ENCODE data around the gene MTNR1B. TPM values are rescaled to one million over a fixed set of nuclear protein-coding genes. Genes with fewer than 3 reads are reported as not detected.

The MTNR1B gene
- total and polyA plus RNA-seq, 2 donors (not counting 1 experiment from before 2014, with no cell fraction given): not detected

GRCh38 chr11:92977401-92977800 lies 8.0 kb downstream of the MTNR1B start:
- no peak overlapping the region for H3K4me3 ChIP-seq (ENCODE audit: control extremely low read depth in 1 of 5, extremely low read depth in 1 of 5, insufficient read depth in 1 of 5, low read depth in 2 of 5, low read length in 4 of 5)
- DNase-seq (no peak), ATAC-seq (ENCODE audit: low read depth) (no peak)
- Mint-ChIP-seq H3K4me3 (no peak overlapping the region), H3K9me3 (ENCODE audit: insufficient read depth) (no peaks in the 10 kb centered on the region), H3K4me1 (no peaks in the 10 kb centered on the region), H3K27ac (no peak overlapping the region), H3K27me3 (peaks cover 15% of the 10 kb centered on the region)
- no peaks in the 10 kb centered on the region for H3K79me2 ChIP-seq (ENCODE audit: control insufficient read depth, insufficient read depth, low read length)
- CTCF ChIA-PET: no interaction called here
- intact Hi-C loops (cut with micrococcal nuclease): no loop called here
- no peaks in the 10 kb centered on the region for H4K20me1 ChIP-seq (ENCODE audit: control insufficient read depth, insufficient read depth, low read length, poor library complexity, severe bottlenecking)
- POLR2A ChIA-PET: no interaction called here
- peaks cover 0 to 9% (median 0%) of the 10 kb centered on the region in 3 donors for H3K9me3 ChIP-seq (ENCODE audit: control extremely low read depth in 1 of 3, control insufficient read depth in 2 of 3, insufficient read depth in 1 of 3, low read length in 2 of 3)
- H3K4me1 ChIP-seq (ENCODE audit: control insufficient read depth in 2 of 2, insufficient read depth in 2 of 2, low read length in 2 of 2): no peaks in the 10 kb centered on the region
- WGBS (ENCODE audit: insufficient coverage): 43% methylated on average over 1 of the region's 2 CpGs
- no peak overlapping the region for H2AFZ ChIP-seq (ENCODE audit: insufficient read depth, low read depth, low read length, poor library complexity, severe bottlenecking)
- TF ChIP-seq EZH2 (IDR thresholded peaks at IDR 0.05; ENCODE audit: borderline replicate concordance, insufficient read depth, low read depth, low read length, poor library complexity, severe bottlenecking): no peak
- no peak for TF ChIP-seq CTCF (IDR thresholded peaks at IDR 0.05)
- H3K27ac ChIP-seq (ENCODE audit: low read length in 2 of 2): no peak overlapping the region
- no peak overlapping the region for H3K9ac ChIP-seq (ENCODE audit: low read length)
- no peaks in the 10 kb centered on the region for H3K36me3 ChIP-seq (replicated peaks in 1 of 2; ENCODE audit: control extremely low read depth in 1 of 2, control insufficient read depth in 1 of 2, extremely low read depth in 1 of 2, insufficient read depth in 2 of 2, low read length in 1 of 2)
- no peak overlapping the region for H3K4me2 ChIP-seq (replicated peaks; ENCODE audit: low read depth, low read length, poor library complexity, severe bottlenecking)
- H3K27me3 ChIP-seq (replicated peaks in 1 of 4; ENCODE audit: control extremely low read depth in 1 of 4, control insufficient read depth in 3 of 4, insufficient read depth in 4 of 4, low read length in 3 of 4): no peaks in the 10 kb centered on the region

DNA sequence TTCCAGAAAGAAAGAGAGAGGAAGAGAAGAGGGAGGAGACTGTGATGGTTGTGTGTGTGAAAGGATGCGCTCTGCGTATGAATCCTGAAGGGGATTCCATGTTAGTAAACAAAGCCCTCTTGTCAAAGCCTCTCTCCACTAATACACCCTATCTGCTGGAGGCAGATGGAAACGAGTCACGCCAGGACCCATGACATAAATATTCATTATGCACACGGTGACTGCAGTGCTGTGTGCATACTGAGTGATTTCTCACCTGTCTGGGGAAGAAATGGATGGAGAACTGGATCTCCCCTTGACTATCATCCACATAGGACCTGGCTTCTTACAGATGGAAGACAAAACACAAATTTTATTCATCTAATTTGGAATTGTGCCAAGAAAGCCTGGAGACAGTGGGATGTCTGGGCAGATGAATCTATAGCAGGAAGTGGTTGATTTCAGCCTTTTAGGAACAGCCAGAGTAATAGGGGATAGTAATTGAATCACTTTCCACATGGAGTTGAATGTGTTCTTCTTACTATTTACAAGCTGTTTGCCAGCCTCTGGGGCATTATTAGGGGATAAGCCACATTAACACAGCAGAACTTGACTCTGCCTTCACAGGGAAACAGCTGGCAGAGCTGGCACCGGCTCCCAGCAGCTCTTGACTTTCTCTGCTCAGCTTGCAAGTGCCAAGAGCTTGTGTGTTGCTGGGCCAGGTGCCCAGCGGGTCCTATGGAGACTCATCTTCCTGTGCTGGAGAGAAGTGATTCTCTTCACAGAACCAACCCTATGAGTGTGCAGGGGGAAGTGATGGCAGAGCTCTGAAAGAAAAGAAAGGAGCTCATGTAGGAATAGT lies 9.0 kb downstream of the MTNR1B start:
- Mint-ChIP-seq H3K4me1 (no peaks in the 10 kb centered on the region), H3K27ac (no peak overlapping the region), H3K4me3 (no peak overlapping the region), H3K27me3 (peaks cover 6% of the 10 kb centered on the region), H3K9me3 (ENCODE audit: insufficient read depth) (no peaks in the 10 kb centered on the region)
- H3K9ac ChIP-seq (ENCODE audit: low read length): no peak overlapping the region
- no peak overlapping the region for H3K4me2 ChIP-seq (replicated peaks; ENCODE audit: low read depth, low read length, poor library complexity, severe bottlenecking)
- H3K9me3 ChIP-seq (ENCODE audit: control extremely low read depth in 1 of 3, control insufficient read depth in 2 of 3, insufficient read depth in 1 of 3, low read length in 2 of 3): peaks cover 0 to 9% (median 0%) of the 10 kb centered on the region in 3 donors
- no peaks in the 10 kb centered on the region for H3K79me2 ChIP-seq (ENCODE audit: control insufficient read depth, insufficient read depth, low read length)
- ChIA-PET CTCF (no interaction called here), POLR2A (no interaction called here)
- ATAC-seq (ENCODE audit: low read depth): no peak
- intact Hi-C loops (cut with micrococcal nuclease): no loop called here
- H2AFZ ChIP-seq (ENCODE audit: insufficient read depth, low read depth, low read length, poor library complexity, severe bottlenecking): no peak overlapping the region
- H3K27me3 ChIP-seq (replicated peaks in 1 of 4; ENCODE audit: control extremely low read depth in 1 of 4, control insufficient read depth in 3 of 4, insufficient read depth in 4 of 4, low read length in 3 of 4): no peaks in the 10 kb centered on the region
- DNase-seq: no peak
- H3K36me3 ChIP-seq (replicated peaks in 1 of 2; ENCODE audit: control extremely low read depth in 1 of 2, control insufficient read depth in 1 of 2, extremely low read depth in 1 of 2, insufficient read depth in 2 of 2, low read length in 1 of 2): no peaks in the 10 kb centered on the region
- H3K4me1 ChIP-seq (ENCODE audit: control insufficient read depth in 2 of 2, insufficient read depth in 2 of 2, low read length in 2 of 2): no peaks in the 10 kb centered on the region
- WGBS (ENCODE audit: insufficient coverage): no CpG with 5 or more reads among the region's 7 CpGs
- TF ChIP-seq EZH2 (IDR thresholded peaks at IDR 0.05; ENCODE audit: borderline replicate concordance, insufficient read depth, low read depth, low read length, poor library complexity, severe bottlenecking) (no peak), CTCF (IDR thresholded peaks at IDR 0.05) (no peak)
- no peak overlapping the region for H3K4me3 ChIP-seq (ENCODE audit: control extremely low read depth in 1 of 5, extremely low read depth in 1 of 5, insufficient read depth in 1 of 5, low read depth in 2 of 5, low read length in 4 of 5)
- H4K20me1 ChIP-seq (ENCODE audit: control insufficient read depth, insufficient read depth, low read length, poor library complexity, severe bottlenecking): no peaks in the 10 kb centered on the region
- no peak overlapping the region for H3K27ac ChIP-seq (ENCODE audit: low read length in 2 of 2)

All from B cell (primary cell).